Measurements from ENCODE around the gene TMEM47. TPM values are rescaled to one million over a fixed set of nuclear protein-coding genes. Genes with fewer than 3 reads are reported as not detected.

Gene TMEM47
- total and polyA plus RNA-seq, 2 of the 4 experiments (the other 2 are of a cell fraction) = 51.5 to 105 TPM

DNA sequence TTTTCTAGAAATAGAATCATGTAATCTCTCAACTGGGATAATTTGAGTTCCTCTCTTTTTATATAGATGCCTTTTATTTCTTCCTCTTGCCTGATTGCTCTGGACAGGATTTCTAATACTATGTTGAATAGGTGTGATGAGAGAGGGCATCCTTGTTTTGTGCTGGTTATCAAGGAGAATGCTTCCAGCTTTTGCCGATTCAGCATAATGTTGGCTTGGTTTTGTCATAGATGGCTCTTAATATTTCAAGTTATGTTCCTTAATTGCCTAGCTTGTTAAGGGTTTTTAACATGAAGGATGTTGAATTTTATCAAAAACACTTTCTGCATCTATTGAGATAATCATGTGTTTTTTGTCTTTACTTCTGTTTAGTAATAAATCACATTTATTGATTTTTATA is 58.7 kb downstream of the TMEM47 start:
- no CpG with 5 or more reads among the region's 1 CpG for WGBS, 2 experiments (ENCODE audit: extremely low coverage in 2 of 2, insufficient read length in 1 of 2)
- CTCF ChIA-PET = no interaction called here

More for the DNA sequence above, 58.7 kb downstream of the TMEM47 start:
- H3K23ac ChIP-seq (ENCODE audit: low read depth, low read length) = no peak overlapping the region
- no peak overlapping the region for H3K56ac ChIP-seq (ENCODE audit: extremely low read depth, insufficient read depth, low read length)
- no peak overlapping the region for H3K14ac ChIP-seq (replicated peaks; ENCODE audit: low read depth, low read length)
- H2BK120ac ChIP-seq (ENCODE audit: low read depth, low read length) = no peak overlapping the region
- no peaks in the 10 kb centered on the region for H4K20me1 ChIP-seq (ENCODE audit: insufficient read depth, low read length)
- no peak overlapping the region for H2BK15ac ChIP-seq (ENCODE audit: low read depth, low read length)
- no TSS peak for BruUV-seq (replicated peaks)
- no peak overlapping the region for H2AK9ac ChIP-seq (replicated peaks; ENCODE audit: low read depth, low read length, poor library complexity)
- no peak overlapping the region for H3K18ac ChIP-seq (ENCODE audit: low read depth, low read length)
- H3K4ac ChIP-seq (ENCODE audit: low read depth, low read length) = no peak overlapping the region
- intact Hi-C loops (cut with micrococcal nuclease) (no loop called here), in situ Hi-C loops (cut with MboI; ENCODE audit: low sequenced_read_pairs) (no loop called here), dilution Hi-C loops (cut with HindIII; ENCODE audit: low sequenced_read_pairs, unreplicated experiment) (no loop called here)
- H3K79me1 ChIP-seq (ENCODE audit: low read depth in 1 of 2, low read length in 2 of 2) = no peaks in the 10 kb centered on the region
- no peak overlapping the region for H2AK5ac ChIP-seq (ENCODE audit: low read depth, low read length)
- DNase-seq (no peak), ATAC-seq (ENCODE audit: low read depth) (no peak)
- H3K4me3 ChIP-seq (ENCODE audit: insufficient read depth, low read depth, low read length) = no peak overlapping the region
- H3K9me3 ChIP-seq (ENCODE audit: control insufficient read depth, insufficient read depth, low read length) = no peaks in the 10 kb centered on the region
- no peak overlapping the region for H3K27ac ChIP-seq (ENCODE audit: insufficient read depth, low read length)
- no peak overlapping the region for H2AFZ ChIP-seq (replicated peaks; ENCODE audit: low read length, poor library complexity)
- no peak overlapping the region for H4K8ac ChIP-seq (ENCODE audit: low read depth in 2 of 2, low read length in 2 of 2)
- H2BK5ac ChIP-seq (ENCODE audit: low read depth, low read length, poor library complexity, severe bottlenecking) = no peak overlapping the region
- H3K36me3 ChIP-seq (ENCODE audit: control insufficient read depth, insufficient read depth, low read length) = no peaks in the 10 kb centered on the region
- no peaks in the 10 kb centered on the region for H3K4me1 ChIP-seq (ENCODE audit: control insufficient read depth, insufficient read depth, low read length)
- H3K4me2 ChIP-seq (ENCODE audit: low read depth, low read length) = no peak overlapping the region
- no peak overlapping the region for H2BK20ac ChIP-seq (ENCODE audit: low read depth, low read length)
- POLR2A ChIA-PET (ENCODE audit: unreplicated experiment) = no interaction called here
- no peaks in the 10 kb centered on the region for H3K9me1 ChIP-seq (ENCODE audit: insufficient read depth, low read length)
- TF ChIP-seq, protein P1, sequence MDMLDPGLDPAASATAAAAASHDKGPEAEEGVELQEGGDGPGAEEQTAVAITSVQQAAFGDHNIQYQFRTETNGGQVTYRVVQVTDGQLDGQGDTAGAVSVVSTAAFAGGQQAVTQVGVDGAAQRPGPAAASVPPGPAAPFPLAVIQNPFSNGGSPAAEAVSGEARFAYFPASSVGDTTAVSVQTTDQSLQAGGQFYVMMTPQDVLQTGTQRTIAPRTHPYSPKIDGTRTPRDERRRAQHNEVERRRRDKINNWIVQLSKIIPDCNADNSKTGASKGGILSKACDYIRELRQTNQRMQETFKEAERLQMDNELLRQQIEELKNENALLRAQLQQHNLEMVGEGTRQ (IDR thresholded peaks at IDR 0.05; ENCODE audit: low read depth, low read length) = no peak
- peak; percentile 97 for TF ChIP-seq MAFK (IDR thresholded peaks at IDR 0.05; ENCODE audit: low read depth, low read length)
- no peak overlapping the region for H4K5ac ChIP-seq (ENCODE audit: low read depth, low read length)
- H3K9ac ChIP-seq (ENCODE audit: low read depth, low read length) = no peak overlapping the region
- H3K27me3 ChIP-seq (ENCODE audit: control insufficient read depth, insufficient read depth, low read length) = no peaks in the 10 kb centered on the region
- no peak overlapping the region for H4K91ac ChIP-seq (ENCODE audit: insufficient read depth, low read depth, low read length)

Data from IMR-90 (cell line).